ENCODE measurements around the gene UBE2G1.

DNA sequence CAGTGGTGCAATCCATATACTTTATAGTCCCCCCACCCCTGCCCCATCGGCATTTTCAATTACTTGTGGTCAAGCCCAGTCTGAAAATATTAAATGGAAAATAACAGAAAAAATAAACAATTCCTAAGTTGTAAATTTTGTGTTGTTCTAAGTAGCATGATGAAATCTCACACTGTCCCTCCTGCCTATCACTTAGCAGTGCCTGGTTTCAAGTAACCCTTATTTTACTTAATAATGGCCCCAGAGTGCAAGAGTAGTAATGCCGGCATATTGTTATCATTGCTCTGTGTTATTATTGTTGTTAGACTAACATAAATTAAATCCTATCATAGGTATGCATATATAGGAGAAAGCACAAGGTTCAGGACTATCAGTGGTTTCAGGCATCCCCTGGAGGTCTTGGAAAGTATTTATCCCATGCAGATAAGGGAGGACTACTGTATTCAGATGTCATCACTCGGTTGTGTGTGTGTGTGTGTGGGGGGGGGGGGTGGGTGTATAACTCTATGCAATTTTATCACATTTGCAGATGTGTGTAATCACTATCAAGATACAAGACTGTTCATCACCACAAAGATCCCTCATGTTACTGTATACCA lies 9.3 kb downstream of the UBE2G1 start:
- TF ChIP-seq, protein P1, sequence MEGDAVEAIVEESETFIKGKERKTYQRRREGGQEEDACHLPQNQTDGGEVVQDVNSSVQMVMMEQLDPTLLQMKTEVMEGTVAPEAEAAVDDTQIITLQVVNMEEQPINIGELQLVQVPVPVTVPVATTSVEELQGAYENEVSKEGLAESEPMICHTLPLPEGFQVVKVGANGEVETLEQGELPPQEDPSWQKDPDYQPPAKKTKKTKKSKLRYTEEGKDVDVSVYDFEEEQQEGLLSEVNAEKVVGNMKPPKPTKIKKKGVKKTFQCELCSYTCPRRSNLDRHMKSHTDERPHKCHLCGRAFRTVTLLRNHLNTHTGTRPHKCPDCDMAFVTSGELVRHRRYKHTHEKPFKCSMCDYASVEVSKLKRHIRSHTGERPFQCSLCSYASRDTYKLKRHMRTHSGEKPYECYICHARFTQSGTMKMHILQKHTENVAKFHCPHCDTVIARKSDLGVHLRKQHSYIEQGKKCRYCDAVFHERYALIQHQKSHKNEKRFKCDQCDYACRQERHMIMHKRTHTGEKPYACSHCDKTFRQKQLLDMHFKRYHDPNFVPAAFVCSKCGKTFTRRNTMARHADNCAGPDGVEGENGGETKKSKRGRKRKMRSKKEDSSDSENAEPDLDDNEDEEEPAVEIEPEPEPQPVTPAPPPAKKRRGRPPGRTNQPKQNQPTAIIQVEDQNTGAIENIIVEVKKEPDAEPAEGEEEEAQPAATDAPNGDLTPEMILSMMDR (IDR thresholded peaks at IDR 0.05): no peak
- no peak for TF ChIP-seq POLR2AphosphoS5 (IDR thresholded peaks at IDR 0.05)
- TF ChIP-seq POLR2A (IDR thresholded peaks at IDR 0.05): no peak

Measured in prostate gland (tissue), 2 donors.